GM18868 (cell line): Measurements from ENCODE around the gene JAK3.
"Not testable (repeated sequence)": the region's sequence is repeated elsewhere in the genome, so short reads cannot be mapped to it uniquely, and the experiment has no call there.

Source experiments
- ATAC-seq: cut with Tn5 transposase; IDR thresholded peaks from one replicate; pipeline ENCODE4 v1.9.1; 2021; ENCODE audit warnings: mild to moderate bottlenecking, moderate library complexity; ENCODE audit not compliant: unreplicated experiment

Gene JAK3

DNA sequence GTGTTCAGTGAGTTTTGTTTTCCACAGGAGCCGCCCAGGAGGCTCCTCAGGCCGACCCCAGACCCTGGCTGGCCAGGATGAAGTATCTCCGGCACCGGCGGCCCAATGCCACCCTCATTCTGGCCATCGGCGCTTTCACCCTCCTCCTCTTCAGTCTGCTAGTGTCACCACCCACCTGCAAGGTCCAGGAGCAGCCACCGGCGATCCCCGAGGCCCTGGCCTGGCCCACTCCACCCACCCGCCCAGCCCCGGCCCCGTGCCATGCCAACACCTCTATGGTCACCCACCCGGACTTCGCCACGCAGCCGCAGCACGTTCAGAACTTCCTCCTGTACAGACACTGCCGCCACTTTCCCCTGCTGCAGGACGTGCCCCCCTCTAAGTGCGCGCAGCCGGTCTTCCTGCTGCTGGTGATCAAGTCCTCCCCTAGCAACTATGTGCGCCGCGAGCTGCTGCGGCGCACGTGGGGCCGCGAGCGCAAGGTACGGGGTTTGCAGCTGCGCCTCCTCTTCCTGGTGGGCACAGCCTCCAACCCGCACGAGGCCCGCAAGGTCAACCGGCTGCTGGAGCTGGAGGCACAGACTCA lies 40.0 kb downstream of the JAK3 start:
- no peak for ATAC-seq

- ATAC-seq: no peak
Measured at GRCh38 chr19:17806945-17807344, 40.8 kb downstream of the JAK3 start.

DNA sequence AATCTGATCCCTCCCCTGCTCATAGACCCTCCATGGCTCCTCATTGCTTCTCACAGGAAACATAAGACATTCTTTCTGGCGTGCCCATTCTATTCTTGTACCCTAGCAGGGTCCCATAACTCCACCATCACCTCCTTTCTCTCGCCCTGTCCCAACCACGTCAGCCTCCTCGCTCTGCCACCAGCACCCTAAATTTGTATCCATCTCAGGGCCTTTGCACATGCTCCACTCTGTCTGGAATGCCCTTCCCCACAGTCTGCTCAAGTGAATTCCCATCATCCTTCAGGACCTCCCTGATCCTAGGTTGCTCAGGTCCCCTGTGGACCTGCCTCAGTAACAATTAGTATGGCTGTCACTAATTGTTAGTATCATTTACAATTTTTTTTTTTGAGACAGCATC lies 42.4 kb downstream of the JAK3 start:
- no peak for ATAC-seq

DNA sequence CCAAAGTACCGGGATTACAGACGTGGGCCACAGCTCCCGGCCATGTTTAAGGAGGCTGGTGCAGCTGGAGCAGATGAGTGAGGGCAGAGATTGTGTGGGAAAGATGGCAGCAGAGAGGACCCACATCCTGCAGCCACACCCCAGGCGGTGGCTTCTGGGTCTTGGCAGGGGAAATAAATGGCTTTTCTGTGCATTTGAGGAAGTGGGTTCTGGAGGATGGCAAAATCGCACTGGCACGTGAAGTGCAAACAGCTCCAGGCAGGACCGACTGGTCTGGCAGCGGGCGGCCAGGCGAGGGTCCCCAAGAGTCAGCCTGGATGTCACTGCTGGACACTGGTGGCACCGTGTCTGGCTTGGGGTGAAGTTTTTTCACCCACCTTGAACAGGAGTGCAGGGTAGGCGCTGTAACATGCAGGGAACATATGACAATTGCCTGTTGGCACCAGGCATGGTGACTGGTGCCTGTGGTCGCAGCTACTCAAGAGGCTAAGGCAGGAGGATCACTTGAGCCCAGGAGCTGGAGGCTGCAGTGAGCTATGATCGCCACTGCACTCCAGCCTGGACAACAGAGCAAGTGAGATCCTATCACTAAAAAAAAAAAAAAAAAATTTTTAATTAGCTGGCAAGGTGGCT lies 44.4 kb downstream of the JAK3 start:
- ATAC-seq: no peak

GRCh38 chr19:17802137-17802858 lies 45.5 kb downstream of the JAK3 start:
- no peak for ATAC-seq

DNA sequence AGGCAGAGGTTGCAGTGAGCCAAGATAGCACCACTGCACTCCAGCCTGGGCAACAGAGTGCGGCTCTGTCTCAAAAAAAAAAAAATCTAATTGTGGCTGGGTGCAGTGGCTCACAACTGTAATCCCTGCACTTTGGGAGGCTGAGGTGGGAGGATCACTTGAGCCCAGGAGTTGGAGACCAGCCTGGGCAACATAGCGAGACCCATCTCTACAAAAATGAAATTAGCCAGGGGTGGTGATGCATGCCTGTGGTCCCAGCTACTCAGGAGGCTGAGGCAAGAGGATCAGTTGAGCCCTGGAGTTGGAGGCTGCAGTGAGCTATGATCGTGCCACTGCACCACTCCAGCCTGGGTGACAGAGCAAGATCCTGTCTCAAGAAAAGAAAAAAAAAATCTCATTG lies 49.2 kb downstream of the JAK3 start:
- not testable (repeated sequence) for ATAC-seq

DNA sequence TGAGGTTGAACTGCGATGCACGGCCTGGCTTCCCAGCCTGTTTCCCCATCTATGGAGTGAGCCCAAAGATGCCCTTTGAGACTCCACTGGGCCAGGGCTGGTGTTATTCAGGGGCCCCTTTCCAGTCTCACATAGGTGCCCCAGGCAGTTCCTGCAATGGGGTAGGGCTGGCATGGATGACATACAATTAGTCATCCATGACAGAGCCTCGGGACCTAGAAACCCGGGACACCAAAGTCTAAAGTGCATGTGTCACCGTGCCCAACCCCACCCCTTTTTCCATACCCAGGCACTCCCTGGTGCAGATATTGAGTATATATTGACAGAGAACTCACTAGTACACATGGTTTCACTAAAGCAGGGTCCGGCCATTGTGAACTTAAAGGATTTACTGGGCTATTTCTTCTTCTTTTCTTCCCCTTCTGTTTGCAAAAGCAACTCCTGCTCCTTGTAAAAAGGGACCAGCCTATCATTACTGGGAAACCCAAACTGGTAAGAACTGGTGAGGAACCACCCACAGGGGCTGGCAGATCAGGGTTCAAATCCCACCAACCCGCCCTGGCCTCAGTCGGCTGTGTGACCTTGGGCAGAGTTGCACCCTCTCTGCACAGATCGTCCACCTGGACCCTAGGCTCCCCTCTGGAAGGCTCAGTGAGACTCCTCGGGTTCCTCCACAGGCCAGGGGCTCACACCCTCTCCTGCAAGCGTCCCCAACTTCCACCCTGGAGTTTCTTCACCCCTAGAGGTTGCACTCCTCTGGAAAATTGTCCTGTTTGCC lies 50.2 kb downstream of the JAK3 start:
- no peak for ATAC-seq

GRCh38 chr19:17796838-17797423 lies 50.9 kb downstream of the JAK3 start:
- no peak for ATAC-seq

DNA sequence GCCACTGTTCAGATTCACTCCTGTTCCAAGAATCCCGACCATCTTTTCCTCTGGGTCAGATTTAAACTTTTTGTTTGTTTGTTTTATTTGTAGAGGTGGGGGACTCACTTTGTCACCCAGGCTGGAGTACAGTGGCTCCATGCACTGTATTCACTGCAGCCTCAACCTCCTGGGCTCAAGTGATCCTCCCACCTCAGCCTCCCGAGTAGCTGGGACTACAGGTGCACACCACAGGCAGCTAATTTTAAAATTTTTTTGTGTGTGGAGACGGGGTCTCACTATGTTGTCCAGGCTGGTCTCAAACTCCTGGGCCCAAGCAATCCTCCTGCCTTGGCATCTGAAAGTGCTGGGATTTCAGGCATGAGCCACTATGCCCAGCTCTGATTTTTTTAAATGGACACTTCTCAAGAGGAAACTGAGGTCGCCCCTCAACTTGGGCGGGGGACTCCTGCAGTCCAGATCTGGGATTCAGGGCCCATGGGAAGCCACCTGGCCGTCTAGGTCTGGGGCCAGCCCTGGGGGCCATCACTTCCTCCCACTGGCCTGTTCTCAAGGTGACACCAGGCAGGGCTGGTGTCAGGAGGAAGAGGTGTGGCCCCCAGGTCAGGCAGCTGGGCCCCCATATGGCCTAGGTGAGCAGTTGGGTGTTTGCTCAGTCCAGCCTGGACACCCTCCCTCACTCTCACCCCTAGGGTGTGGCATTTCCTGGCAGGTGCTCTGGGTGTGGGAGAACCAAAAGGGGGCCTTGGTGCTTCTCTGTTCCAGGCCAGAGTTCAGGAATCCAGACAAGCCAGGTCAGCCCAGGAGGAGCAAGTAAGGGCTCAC lies 51.6 kb downstream of the JAK3 start:
- ATAC-seq: no peak

DNA sequence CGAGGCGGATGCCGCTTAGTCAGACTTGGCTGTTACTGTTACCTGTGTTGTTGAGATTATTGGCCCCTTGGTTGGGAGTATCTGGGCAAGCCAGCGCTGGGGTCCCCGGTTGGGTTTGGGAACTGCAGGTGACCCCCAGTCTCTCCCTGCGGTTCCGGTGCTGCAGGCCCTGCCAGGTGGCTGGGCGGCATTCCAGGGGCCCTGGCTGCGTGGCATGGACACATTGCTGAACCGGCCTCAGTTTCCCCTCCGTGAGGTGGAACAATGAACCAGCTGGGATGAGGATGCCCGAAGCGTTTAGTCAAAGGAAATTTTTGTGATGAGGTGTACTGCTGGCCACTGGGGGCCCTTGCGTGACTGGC lies 52.3 kb downstream of the JAK3 start:
- no peak for ATAC-seq

DNA sequence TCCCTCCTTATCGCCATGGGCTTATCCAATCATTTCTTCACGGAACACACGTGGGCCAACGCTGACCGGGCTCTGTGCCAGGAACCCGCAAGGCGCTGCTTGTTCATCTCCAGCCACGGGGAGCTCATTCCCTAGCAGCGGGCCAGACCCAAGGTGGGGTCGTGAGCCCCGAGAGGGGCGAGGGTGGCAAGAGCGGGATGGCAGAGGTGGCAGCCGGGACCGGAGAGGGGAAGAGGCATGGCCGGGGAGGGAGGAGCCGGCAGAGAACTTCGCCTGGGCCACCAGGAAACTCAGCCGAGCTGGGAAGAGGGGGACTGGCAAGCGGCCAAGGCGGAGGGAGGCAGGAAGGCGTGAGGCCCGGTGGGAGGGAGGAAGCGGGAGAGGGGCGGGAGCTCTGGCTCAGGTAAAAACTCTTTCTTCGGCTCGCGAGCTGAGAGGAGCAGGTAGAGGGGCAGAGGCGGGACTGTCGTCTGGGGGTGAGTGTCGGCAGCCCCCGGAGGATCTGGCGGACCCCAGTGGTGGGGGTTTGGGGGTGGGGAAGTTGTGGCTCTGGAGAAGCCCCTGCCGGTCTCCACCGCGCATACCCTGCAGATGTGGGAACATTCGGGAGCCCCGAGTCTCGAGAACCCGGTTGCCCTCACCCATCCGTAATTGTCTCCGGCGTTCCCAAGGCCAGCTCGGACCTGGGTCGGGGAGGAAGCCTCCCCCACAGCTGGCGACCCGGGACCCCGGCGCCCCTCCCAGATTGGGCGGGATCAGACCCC lies 52.9 kb downstream of the JAK3 start, which contains the start of gene B3GNT3:
TSS of gene B3GNT3 (plus strand) at position 408 of the 764 bp plus-strand sequence. CDS start 12,670 bp downstream, outside the sequence.
- no peak for ATAC-seq

DNA sequence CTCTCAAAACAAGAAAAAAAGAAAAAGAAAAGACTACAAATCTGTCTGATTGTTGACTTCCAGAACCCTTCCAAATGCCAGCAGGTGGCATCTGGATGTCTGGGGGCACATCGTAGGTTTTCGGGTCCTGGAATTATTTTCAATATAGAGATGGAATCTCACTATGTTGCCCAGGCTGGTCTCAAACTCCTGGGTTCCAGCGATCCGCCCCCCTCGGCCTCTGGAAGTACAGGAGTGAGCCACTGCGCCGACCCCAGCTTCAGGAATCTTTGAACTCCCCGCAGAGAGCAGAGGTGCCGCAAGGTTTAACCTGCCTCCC lies 53.4 kb downstream of the JAK3 start:
- ATAC-seq: no peak

GRCh38 chr19:17790059-17790780 lies 57.6 kb downstream of the JAK3 start:
- ATAC-seq: no peak

DNA sequence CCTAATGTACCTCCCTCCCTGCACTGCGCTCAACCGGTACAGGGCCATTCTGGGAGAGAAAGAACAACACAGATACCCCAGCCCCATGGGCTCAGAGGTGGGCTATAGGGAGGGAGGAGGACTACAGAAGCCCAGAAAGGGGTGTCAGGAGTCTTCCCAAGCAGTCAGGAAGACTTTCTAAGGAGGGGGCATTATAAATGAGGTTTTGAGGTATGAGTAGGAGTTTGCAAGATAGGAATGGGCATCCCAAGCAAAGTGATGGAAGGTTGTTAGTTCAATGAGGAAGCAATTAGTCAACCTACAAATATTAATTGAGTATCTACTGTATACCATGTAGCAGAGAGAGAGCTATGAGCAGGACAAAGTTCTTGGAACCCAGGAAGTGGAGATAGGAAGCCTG lies 59.1 kb downstream of the JAK3 start:
- ATAC-seq: no peak

DNA sequence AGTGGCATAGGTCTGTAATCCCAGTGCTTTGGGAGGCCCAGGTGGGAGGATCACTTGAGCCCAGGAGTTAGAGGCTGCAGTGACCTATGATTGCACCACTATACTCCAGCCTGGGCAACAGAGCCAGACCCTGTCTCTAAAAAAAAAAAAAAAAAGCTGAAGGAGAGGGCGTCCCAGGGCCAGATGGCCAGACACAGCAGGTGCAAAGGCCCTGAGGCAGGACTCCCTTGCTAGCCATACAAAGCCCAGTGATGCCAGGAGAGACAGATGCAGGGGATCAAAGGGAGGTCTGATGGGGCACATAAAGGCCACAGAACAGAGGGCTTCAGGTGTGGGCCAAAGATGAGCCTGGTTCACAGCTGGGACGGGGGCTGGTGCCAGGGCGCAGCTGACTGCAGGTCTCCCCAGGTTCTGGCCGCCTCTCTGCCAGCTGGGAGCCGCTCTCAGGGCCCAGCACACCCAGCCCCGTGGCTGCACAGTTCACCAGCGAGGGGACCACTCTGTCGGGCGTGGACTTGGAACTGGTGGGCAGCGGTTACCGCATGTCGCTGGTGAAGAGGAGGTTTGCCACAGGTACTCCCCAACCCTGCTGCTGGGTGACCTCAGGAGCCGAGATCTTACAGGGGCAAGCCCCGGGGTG lies 60.4 kb downstream of the JAK3 start:
- ATAC-seq: no peak

DNA sequence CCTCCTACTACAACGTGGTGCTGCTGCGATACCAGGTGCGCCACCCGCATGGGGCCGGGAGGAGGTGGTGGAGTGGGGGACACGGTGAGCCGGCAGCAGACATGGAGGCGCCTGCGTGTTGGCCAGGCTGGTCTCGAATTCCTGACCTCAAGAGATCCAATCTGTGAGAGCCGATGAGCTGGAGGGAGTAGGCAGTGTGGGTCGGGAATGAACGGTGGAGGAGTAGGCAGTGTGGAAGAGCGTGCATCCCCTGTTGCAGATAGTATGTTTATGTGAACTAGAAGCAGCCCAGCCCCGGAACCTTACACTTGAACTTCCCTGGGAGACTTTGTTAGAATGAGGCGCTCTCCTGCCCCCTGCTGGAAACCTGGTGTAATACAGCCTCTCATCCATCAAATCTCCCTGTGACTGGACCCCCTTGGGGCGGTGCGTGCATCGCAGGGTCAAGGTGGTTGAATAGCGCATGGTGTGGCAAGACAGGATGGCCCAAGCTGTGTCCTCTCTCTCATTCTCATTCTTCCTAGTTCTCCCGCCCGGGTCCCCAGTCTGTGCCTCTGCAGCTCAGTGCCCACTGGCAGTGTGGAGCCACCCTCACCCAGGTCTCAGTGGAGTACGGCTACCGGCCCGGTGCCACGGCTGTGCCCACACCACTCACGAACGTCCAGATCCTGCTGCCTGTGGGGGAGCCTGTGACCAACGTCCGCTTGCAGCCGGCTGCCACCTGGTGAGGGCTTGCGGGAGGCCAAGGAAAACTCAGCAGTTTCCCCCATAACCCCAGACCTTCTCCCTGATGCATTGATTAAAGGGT lies 63.4 kb downstream of the JAK3 start:
- no peak for ATAC-seq

- ATAC-seq: not testable (repeated sequence)
Measured at GRCh38 chr19:17783721-17784120, 64.1 kb downstream of the JAK3 start.

DNA sequence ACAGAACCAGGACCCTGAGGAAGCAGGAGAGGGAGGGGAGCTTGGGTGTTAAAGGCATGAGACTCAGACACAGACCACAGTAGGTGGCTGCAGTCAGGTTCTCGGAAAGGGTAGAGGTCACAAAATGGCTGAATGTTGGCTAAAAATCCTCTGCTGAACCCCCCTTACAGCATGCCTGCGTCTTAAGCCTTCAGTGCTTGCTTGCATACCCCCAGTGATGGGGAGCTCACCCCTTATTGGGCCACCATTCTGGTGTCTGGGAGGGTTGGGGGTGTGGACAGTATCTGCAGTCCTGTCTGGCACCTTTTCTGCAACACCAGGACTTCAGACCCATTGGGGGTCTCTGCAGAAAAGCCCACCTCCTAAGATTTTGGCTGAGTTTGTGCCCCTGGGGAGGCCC lies 67.0 kb downstream of the JAK3 start:
- no peak for ATAC-seq
